DOHH2 (cell line): Measurements from ENCODE around the gene JOSD2.
"Not testable (repeated sequence)": the region's sequence is repeated elsewhere in the genome, so short reads cannot be mapped to it uniquely, and the experiment has no call there.

ENCODE experiments used
- H3F3A ChIP-seq: fragments of 200-600 bp; sonication (generic), shearing (Covaris generic); 2 replicates; pipeline ENCODE4 v1.6.0; 2016; ENCODE audit warnings: antibody characterized with exemption, mild to moderate bottlenecking; ENCODE audit not compliant: control insufficient read depth, insufficient read depth
- H3K27ac ChIP-seq: fragments of 200-600 bp; sonication (generic); 2 replicates; pipeline ENCODE4 v1.5.1; 2014; ENCODE audit warnings: low read depth, mild to moderate bottlenecking, low read length, moderate library complexity
- H3K27me3 ChIP-seq: fragments of 200-600 bp; sonication (generic); 2 replicates; pipeline ENCODE4 v1.6.1; 2014; ENCODE audit warnings: mild to moderate bottlenecking, low read length, mixed read lengths; ENCODE audit not compliant: control insufficient read depth
- H3K36me3 ChIP-seq: fragments of 200-600 bp; sonication (generic); 2 replicates; pipeline ENCODE4 v1.6.1; 2014; ENCODE audit warnings: mild to moderate bottlenecking, low read length, moderate library complexity, mixed read lengths; ENCODE audit not compliant: control insufficient read depth
- H3K4me1 ChIP-seq: fragments of 200-600 bp; sonication (generic); 2 replicates; pipeline ENCODE4 v1.6.1; 2014; ENCODE audit warnings: mild to moderate bottlenecking, low read length, mixed read lengths; ENCODE audit not compliant: control insufficient read depth
- H3K4me2 ChIP-seq: fragments of 200-600 bp; sonication (generic); 2 replicates; pipeline ENCODE4 v1.6.0; 2014; ENCODE audit warnings: mild to moderate bottlenecking, low read length, moderate library complexity
- H3K4me3 ChIP-seq: fragments of 200-600 bp; sonication (generic); 2 replicates; pipeline ENCODE4 v1.5.1; 2014; ENCODE audit warnings: mild to moderate bottlenecking, low read length, mixed read lengths
- H3K79me2 ChIP-seq: fragments of 200-600 bp; sonication (generic); 2 replicates; pipeline ENCODE4 v1.6.1; 2014; ENCODE audit warnings: mild to moderate bottlenecking, low read length, mixed read lengths; ENCODE audit not compliant: control insufficient read depth
- H3K9me2 ChIP-seq: fragments of 200-600 bp; sonication (generic); replicated peaks from 2 replicates; pipeline ENCODE4 v1.6.1; 2014; ENCODE audit warnings: mild to moderate bottlenecking, low read length, mixed read lengths; ENCODE audit not compliant: control insufficient read depth
- H3K9me3 ChIP-seq: fragments of 200-600 bp; sonication (generic); 2 replicates; pipeline ENCODE4 v1.6.1; 2014; ENCODE audit warnings: antibody characterized with exemption, low read length, mixed read lengths; ENCODE audit not compliant: control insufficient read depth, insufficient read depth
- H4K20me1 ChIP-seq: fragments of 200-600 bp; sonication (generic); 2 replicates; pipeline ENCODE4 v1.6.0; 2014; ENCODE audit warnings: low read depth, mild to moderate bottlenecking, antibody characterized with exemption, low read length, moderate library complexity; ENCODE audit not compliant: control insufficient read depth, insufficient read depth
- CTCF ChIP-seq: fragments of 200-600 bp; sonication (generic); IDR thresholded peaks from one replicate; pipeline ENCODE4 v1.5.1; 2014; ENCODE audit warnings: antibody characterized with exemption, mild to moderate bottlenecking, low read depth, low read length; ENCODE audit not compliant: poor library complexity, severe bottlenecking
- EZH2phosphoT487 ChIP-seq: fragments of 200-600 bp; sonication (generic); IDR thresholded peaks from 2 replicates; pipeline ENCODE4 v1.6.1; 2017; ENCODE audit warnings: borderline replicate concordance, mild to moderate bottlenecking, antibody characterized with exemption, low read length, moderate library complexity, mixed read lengths

Gene JOSD2

GRCh38 chr19:50475736-50476223 is 35.2 kb downstream of the JOSD2 start:
- Histone ChIP-seq H3K4me3 (peak overlapping the region; percentile 98), H3K9me3 (peaks cover 5% of the 10 kb centered on the region; the same call in 1 of the 2 replicates), H3K4me2 (no peak overlapping the region), H3K4me1 (peaks cover 10% of the 10 kb centered on the region), H3K36me3 (peaks cover 35% of the 10 kb centered on the region), H3F3A (peaks cover 5% of the 10 kb centered on the region; the same call in 1 of the 2 replicates), H3K27me3 (peaks cover 6% of the 10 kb centered on the region; the same call in 1 of the 2 replicates), H3K9me2 (no peaks in the 10 kb centered on the region), H3K27ac (no peak overlapping the region), H3K79me2 (peaks cover 40% of the 10 kb centered on the region), H4K20me1 (peaks cover 11% of the 10 kb centered on the region)
- TF ChIP-seq CTCF: no peak
- TF ChIP-seq EZH2phosphoT487: no peak

DNA sequence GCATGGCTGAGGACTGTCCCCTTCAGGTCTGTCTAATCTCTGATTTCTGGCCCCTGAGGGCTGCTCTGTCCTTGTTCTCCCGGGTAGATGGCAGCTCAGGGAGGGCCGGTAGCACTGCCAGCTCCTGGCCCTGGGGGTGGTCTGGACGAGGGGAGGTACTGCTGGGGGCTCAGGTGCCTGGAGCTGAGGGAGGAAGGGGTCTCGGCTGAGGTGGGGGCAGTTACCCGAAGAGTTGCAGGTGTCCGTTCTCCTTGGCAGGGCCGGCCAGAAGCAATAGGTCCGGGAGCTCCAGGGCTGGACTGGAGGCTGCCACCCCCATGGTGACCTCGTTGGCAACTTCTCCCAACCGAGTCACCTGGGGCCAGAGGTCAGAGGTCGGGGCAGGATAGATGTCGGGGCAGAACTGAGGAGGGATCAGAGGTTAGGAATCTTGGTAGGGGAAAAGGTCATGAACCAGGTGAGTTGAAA is 35.9 kb downstream of the JOSD2 start:
- TF ChIP-seq CTCF: no peak
- TF ChIP-seq EZH2phosphoT487: no peak
- peaks cover 11% of the 10 kb centered on the region for H4K20me1 ChIP-seq
- H3K9me2 ChIP-seq: no peaks in the 10 kb centered on the region
- peaks cover 28% of the 10 kb centered on the region for H3K36me3 ChIP-seq
- H3K79me2 ChIP-seq: peaks cover 38% of the 10 kb centered on the region
- peaks cover 6% of the 10 kb centered on the region; the same call in 1 of the 2 replicates for H3K27me3 ChIP-seq
- H3F3A ChIP-seq: peaks cover 5% of the 10 kb centered on the region; the same call in 1 of the 2 replicates
- H3K27ac ChIP-seq: no peak overlapping the region
- no peak overlapping the region for H3K4me2 ChIP-seq
- peaks cover 10% of the 10 kb centered on the region for H3K4me1 ChIP-seq
- H3K4me3 ChIP-seq: no peak overlapping the region
- H3K9me3 ChIP-seq: peaks cover 5% of the 10 kb centered on the region; the same call in 1 of the 2 replicates

DNA sequence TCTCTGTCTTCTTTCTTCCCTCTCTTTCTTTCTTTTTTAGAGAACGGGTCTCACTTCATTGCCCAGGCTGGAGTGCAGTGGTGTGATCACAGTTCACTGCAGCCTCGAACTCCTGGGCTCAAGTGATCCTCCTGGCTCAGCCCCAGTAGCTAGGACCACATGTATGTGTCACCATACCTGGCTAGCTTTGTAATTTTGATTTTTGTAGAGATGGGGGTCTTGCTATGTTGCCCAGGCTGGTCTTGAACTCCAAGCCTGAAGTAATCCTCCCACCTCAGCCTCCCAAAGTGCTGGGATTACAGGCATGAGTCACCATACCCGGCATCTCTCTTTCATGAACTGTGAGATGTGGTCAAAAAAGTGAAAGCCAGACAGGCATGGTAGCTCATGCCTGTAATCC is 37.7 kb downstream of the JOSD2 start:
- H3K27ac ChIP-seq, H3K9me3 ChIP-seq, H3K4me3 ChIP-seq, H3K4me1 ChIP-seq, H3K4me2 ChIP-seq, H3F3A ChIP-seq, H3K27me3 ChIP-seq, H3K9me2 ChIP-seq: not testable (repeated sequence)
- Histone ChIP-seq H4K20me1 (peaks cover 11% of the 10 kb centered on the region), H3K36me3 (peaks cover 10% of the 10 kb centered on the region), H3K79me2 (peaks cover 20% of the 10 kb centered on the region)

- no peaks in the 10 kb centered on the region for H4K20me1 ChIP-seq
- no peaks in the 10 kb centered on the region for H3K9me3 ChIP-seq
- H3K27ac ChIP-seq: no peak overlapping the region
- TF ChIP-seq EZH2phosphoT487 (no peak), CTCF (no peak)
- H3K36me3 ChIP-seq: peaks cover 10% of the 10 kb centered on the region; the same call in 1 of the 2 replicates
- peaks cover 5% of the 10 kb centered on the region; the same call in 1 of the 2 replicates for H3F3A ChIP-seq
- no peak overlapping the region for H3K4me2 ChIP-seq
- H3K4me3 ChIP-seq: no peak overlapping the region
- no peaks in the 10 kb centered on the region for H3K9me2 ChIP-seq
- H3K4me1 ChIP-seq: no peaks in the 10 kb centered on the region
- H3K27me3 ChIP-seq: peaks cover 6% of the 10 kb centered on the region; the same call in 1 of the 2 replicates
- no peaks in the 10 kb centered on the region for H3K79me2 ChIP-seq
Observed at GRCh38 chr19:50468818-50469217, 42.2 kb downstream of the JOSD2 start.
